Nephron progenitor cell (in vitro differentiated cells): ENCODE data around the gene ATG10.
"Not testable (repeated sequence)": the region's sequence is repeated elsewhere in the genome, so short reads cannot be mapped to it uniquely, and the experiment has no call there.

Experiments
- DNase-seq: peaks from one replicate; pipeline ENCODE4 v3.0.0; 2021
- H3K27ac Mint-ChIP-seq: 2 replicates; pipeline ENCODE4 v1.8.0; 2021; ENCODE audit warnings: mild to moderate bottlenecking, moderate library complexity, mixed read lengths
- H3K27me3 Mint-ChIP-seq: 2 replicates; pipeline ENCODE4 v1.8.0; 2021; ENCODE audit warnings: mild to moderate bottlenecking, low read depth, mixed read lengths; ENCODE audit not compliant: poor library complexity
- H3K36me3 Mint-ChIP-seq: 2 replicates; pipeline ENCODE4 v1.8.0; 2021; ENCODE audit warnings: low read depth, mixed read lengths
- H3K4me1 Mint-ChIP-seq: 2 replicates; pipeline ENCODE4 v1.8.0; 2021; ENCODE audit warnings: mixed read lengths
- H3K4me3 Mint-ChIP-seq: 2 replicates; pipeline ENCODE4 v1.8.0; 2021; ENCODE audit warnings: mild to moderate bottlenecking, moderate library complexity, mixed read lengths
- H3K9me3 Mint-ChIP-seq: 2 replicates; pipeline ENCODE4 v1.8.0; 2021; ENCODE audit warnings: mild to moderate bottlenecking, moderate library complexity, mixed read lengths
- CTCF ChIP-seq: fragments of 200-600 bp; sonication (generic); IDR thresholded peaks from 2 replicates; pipeline ENCODE4 v1.5.0; 2021; ENCODE audit warnings: antibody characterized with exemption

The ATG10 gene

GRCh38 chr5:82257247-82257646, 285.4 kb downstream of the ATG10 start:
- DNase-seq, result no peak
- Mint-ChIP-seq H3K36me3 (peaks cover 10% of the 10 kb centered on the region), H3K27me3 (no peaks in the 10 kb centered on the region), H3K4me3 (no peak overlapping the region), H3K9me3 (no peaks in the 10 kb centered on the region), H3K27ac (no peak overlapping the region), H3K4me1 (no peaks in the 10 kb centered on the region)
- no peak for TF ChIP-seq CTCF

- no peak for TF ChIP-seq CTCF
- H3K27me3 Mint-ChIP-seq, result no peaks in the 10 kb centered on the region
- no peak overlapping the region for H3K27ac Mint-ChIP-seq
- H3K4me1 Mint-ChIP-seq, result no peaks in the 10 kb centered on the region
- peaks cover 11% of the 10 kb centered on the region for H3K36me3 Mint-ChIP-seq
- no peak for DNase-seq
- H3K9me3 Mint-ChIP-seq, result no peaks in the 10 kb centered on the region
- H3K4me3 Mint-ChIP-seq, result no peak overlapping the region
Observed at GRCh38 chr5:82257729-82258128, 285.9 kb downstream of the ATG10 start.

GRCh38 chr5:82259172-82259800, 287.5 kb downstream of the ATG10 start:
- no peak for DNase-seq
- Mint-ChIP-seq H3K9me3 (no peaks in the 10 kb centered on the region), H3K27me3 (no peaks in the 10 kb centered on the region), H3K36me3 (peaks cover 17% of the 10 kb centered on the region), H3K4me1 (no peaks in the 10 kb centered on the region), H3K4me3 (no peak overlapping the region), H3K27ac (no peak overlapping the region)
- TF ChIP-seq CTCF, result peak; percentile 47

GRCh38 chr5:82265047-82265446, 293.2 kb downstream of the ATG10 start:
- no peak for TF ChIP-seq CTCF
- Mint-ChIP-seq H3K4me3 (no peak overlapping the region), H3K27me3 (no peaks in the 10 kb centered on the region), H3K27ac (no peak overlapping the region), H3K36me3 (peaks cover 60% of the 10 kb centered on the region), H3K9me3 (peaks cover 24% of the 10 kb centered on the region), H3K4me1 (no peaks in the 10 kb centered on the region)
- DNase-seq, result no peak

GRCh38 chr5:82267297-82267933, 295.6 kb downstream of the ATG10 start:
- not testable (repeated sequence) for H3K4me3 Mint-ChIP-seq, H3K27ac Mint-ChIP-seq, DNase-seq, H3K27me3 Mint-ChIP-seq, H3K4me1 Mint-ChIP-seq
- Mint-ChIP-seq H3K36me3 (peaks cover 72% of the 10 kb centered on the region), H3K9me3 (peaks cover 25% of the 10 kb centered on the region)

- Mint-ChIP-seq H3K4me1 (peaks cover 18% of the 10 kb centered on the region), H3K36me3 (peaks cover 85% of the 10 kb centered on the region), H3K9me3 (peaks cover 26% of the 10 kb centered on the region)
- H3K27me3 Mint-ChIP-seq, H3K4me3 Mint-ChIP-seq, DNase-seq, H3K27ac Mint-ChIP-seq: not testable (repeated sequence)
Observed at GRCh38 chr5:82269363-82269762, 297.5 kb downstream of the ATG10 start.

- Mint-ChIP-seq H3K27ac (peak overlapping the region; percentile 79), H3K36me3 (peaks cover 89% of the 10 kb centered on the region), H3K4me1 (peaks cover 45% of the 10 kb centered on the region), H3K9me3 (peaks cover 14% of the 10 kb centered on the region)
- not testable (repeated sequence) for DNase-seq, H3K4me3 Mint-ChIP-seq, H3K27me3 Mint-ChIP-seq
Observed at GRCh38 chr5:82272571-82273356, 300.9 kb downstream of the ATG10 start.

- H3K4me3 Mint-ChIP-seq, H3K27me3 Mint-ChIP-seq, DNase-seq: not testable (repeated sequence)
- peaks cover 50% of the 10 kb centered on the region for H3K4me1 Mint-ChIP-seq
- peaks cover 10% of the 10 kb centered on the region for H3K9me3 Mint-ChIP-seq
- H3K36me3 Mint-ChIP-seq, result peaks cover 84% of the 10 kb centered on the region
- H3K27ac Mint-ChIP-seq, result peak overlapping the region; percentile 95
Observed at GRCh38 chr5:82273426-82273825, 301.6 kb downstream of the ATG10 start.
